UCSD-AML1 (cell line): Measurements from ENCODE around the gene AUTS2.

ENCODE experiments used
- DNase-seq: peaks from one replicate; lab custom pipeline; 2025; ENCODE audit not compliant: unreplicated experiment; lab: John Stamatoyannopoulos, UW

AUTS2 gene

DNA sequence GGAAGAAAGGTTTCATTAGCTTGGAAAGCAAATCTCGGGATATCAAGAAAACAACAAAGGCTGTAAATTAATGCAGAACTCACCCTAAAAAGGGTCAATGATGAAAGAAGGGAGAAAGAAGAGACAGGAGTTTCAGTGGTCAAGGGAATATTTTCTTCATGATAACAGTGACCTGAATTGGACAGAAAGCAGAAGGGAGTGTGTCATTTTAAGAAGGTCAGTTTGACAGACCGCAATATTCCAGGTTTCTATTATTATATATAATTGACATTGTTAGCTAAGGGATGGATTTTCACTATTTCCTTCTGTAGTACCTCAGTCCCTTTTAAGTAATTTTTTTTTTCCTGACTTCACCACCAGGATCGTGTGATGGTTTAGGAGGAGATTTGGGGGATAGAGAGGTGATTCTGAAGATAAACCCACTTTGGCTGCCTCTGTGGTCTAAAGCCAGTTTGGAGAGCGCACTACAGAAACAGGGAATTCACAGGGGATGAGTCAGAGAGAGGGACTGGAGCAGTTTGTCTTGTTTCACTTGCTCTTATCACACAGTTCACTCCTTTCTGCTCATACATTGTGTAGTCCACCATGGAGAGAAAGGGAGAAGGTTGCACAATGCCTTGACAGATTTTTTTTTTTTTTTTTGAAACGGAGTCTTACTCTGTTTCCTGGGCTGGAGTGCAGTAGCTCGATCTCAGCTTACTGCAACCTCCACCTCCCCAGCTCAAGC lies 417.9 kb downstream of the AUTS2 start:
- no peak for DNase-seq

DNA sequence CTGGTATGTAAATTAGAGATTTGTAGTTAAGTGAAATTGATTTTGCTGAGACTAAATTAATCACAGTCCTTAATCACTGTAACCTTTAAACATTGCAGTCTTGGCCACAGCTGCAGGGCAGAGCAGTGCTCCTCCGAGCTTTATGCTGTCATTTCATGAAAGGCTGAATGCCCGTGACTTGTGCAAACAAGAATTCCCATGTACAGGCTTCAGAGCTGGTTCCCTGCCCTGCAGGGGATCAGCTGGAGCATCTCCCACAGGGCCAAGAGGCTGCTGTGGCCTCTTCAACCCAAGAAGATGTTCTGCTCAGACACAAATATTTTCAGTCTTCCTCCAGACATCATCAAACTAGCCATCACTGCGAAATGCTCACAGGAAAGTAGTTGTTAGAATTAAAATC lies 419.1 kb downstream of the AUTS2 start:
- no peak for DNase-seq

DNA sequence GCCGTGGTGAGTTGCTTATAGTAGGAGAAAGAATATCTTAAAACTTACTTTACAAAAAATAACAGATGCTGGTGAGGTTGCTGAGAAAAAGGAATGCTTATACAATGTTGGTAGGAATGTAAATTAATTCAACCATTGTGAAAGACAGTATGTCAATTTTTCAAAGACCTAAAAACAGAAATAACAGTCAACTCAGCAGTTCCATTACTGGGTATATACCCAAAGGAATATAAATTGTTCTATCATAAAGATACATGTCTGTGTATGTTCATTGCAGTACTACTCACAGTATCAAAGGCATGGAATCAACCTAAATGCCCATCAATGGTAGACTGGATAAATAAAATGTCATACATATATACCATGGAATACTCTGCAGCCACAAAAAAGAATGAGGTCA lies 420.4 kb downstream of the AUTS2 start:
- no peak for DNase-seq

DNA sequence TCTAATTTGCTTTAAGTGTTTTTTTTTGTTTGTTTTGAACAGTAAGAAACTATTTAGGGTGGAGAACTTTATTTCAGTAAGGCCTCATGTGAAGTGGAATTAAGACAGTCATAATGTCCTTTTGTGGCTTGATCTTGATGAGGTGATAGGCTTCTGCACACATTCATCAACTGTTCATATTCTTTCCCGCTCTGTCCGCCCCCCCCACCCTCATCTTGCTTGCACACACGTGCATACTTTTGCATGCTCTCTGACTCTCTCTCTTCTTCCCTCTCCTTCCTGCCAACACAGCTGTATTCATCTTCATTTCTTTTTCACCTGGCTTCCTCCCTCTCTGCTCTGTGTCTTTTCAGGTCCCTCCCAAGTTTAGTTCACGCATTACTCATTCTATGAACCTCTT lies 429.6 kb downstream of the AUTS2 start:
- DNase-seq: no peak

DNA sequence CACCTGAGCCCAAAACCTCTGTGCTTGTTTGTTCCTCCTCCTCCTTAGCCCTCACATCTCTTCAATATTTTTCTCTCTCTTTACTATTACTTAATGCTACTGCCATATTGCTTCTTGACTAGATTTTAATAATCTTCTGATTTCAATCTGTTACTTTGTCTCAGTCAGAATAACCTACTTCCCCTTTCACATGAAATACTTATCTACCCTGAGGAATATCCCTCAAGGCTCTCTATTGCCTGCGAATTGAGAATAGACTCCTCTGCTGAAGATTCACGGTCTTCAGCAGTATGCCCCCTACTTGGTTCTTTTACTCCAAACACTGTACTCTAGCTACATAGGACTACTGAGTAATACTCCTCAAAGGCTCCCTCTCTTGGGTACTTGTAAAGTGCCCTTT lies 430.3 kb downstream of the AUTS2 start:
- no peak for DNase-seq

DNA sequence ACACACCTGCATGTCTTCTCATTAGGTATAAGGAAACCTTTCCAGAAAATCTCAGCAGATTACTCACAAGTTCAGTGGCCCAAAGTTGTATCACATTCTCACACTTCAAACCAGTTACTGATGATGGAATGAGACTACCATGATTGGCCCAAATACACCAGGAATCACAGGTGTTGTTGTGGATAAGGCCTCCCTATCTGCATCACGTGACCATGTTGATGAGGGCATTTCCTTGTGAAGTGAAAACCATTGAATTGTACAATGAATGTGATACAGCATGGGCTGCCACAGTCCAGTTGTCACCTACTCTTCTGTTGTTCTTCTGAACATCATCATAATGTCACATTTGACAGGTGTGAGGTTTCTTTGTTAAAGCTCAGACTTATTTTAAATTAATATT lies 431.7 kb downstream of the AUTS2 start:
- DNase-seq: no peak

DNA sequence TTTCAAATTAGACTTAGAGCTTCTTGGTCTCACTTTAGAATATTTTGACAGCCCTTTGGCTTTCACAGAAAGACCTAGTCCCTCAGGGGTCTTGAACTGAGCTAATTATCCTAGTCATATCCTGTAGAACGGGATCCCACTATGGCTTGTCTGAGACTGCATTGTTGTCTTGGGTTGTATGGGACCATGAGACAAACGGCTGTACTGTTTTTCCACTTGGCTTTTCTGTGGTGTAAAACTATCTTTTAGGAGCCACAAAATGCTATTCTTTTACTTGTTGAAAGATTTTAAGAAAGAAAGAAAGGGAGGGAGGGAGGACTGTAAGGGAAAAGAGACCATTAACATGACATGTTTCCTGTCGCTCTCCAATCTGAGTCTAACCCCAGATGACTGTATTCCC lies 432.5 kb downstream of the AUTS2 start:
- DNase-seq: no peak

DNA sequence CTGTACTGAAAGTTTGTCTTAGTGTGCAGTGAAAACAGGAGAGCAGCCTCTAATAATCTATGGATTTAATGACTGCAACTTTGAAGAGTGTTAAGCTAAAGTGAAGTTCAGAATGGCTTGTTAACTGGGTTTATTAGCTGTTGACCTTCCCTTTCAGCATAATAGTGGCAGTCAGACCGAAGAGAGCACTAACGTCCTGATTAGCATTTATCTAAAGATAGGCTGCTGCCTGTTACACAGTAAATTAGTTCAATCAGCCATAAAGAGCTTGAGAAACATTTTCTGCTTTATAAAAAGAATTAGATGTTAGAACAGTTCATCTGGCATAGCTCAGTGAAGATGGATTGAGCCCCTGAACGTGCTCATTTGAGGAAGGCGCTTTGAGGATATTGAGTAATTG lies 433.0 kb downstream of the AUTS2 start:
- no peak for DNase-seq

DNA sequence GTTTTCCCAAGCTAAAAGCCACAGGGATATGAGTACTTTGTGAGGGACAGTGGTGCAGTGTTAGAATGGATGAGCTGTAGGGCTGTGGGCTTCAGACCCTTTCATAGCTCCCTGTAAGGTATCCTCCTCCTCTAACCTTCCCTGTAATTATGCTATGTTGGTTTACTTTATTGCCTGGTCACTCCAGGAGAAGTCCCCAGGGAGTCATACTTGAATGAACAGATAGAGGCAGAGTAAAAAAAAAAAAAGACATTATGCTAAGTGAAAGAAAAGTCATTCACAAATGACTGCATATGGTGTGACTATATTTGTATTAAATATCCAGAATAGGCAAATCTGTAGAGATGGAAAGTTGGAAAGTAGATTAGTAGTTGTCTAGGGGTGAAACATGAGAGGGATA lies 434.4 kb downstream of the AUTS2 start:
- no peak for DNase-seq

DNA sequence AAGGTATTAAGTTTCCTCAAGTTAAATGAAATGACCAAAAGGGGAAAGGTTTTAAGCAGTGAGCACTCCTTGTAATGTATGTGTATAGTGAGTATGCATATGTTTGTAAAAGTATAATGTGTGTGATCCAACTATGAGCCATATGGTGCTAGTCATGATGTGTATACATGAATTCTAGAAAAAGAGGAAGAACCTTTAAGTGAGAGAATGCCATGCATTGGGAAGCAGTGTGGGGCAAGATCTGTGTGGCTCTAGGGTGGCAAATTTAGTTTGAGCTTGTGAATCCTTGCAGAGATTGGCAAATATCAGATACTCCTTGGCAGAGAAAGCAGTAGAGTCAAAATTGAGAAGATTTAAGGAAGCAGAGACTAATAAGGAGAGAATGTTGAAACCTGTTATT lies 435.0 kb downstream of the AUTS2 start:
- DNase-seq: no peak

DNA sequence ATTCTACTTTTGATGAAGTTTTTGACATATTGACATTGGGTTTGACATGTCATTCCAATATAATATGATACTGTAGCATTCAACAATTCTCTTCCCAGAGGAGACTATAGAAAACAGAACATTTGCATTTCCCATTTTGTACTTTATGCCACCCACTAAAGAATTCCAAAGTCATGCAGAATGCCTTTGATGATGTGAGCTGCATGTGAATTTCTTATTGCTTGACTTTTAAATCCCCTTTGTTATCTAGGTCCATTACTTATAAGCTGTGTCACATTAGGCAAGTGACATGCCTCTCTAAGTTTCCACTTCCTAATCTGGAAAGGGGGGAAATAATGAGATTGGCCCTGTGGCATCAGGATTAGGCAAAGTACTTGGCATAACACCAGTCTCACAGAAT lies 436.7 kb downstream of the AUTS2 start:
- DNase-seq: no peak

DNA sequence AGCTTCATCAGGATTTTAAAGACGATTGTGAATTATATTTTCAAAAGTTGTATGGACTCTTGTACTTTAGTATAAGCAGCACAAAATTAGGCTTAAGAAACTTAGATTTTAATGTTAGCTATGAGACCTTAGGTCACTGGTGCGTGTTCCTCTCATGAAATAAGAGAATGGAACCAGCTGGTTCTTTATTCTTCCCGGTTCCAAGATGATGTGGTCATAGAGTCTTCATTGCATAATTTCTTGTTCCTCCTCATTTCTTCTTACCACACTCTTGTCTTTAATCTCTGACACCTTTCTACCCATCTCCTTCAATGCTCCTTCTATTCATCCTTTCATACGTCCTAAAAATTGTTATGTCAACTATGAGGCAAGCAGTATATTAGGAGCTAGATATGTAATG lies 437.2 kb downstream of the AUTS2 start:
- DNase-seq: no peak

DNA sequence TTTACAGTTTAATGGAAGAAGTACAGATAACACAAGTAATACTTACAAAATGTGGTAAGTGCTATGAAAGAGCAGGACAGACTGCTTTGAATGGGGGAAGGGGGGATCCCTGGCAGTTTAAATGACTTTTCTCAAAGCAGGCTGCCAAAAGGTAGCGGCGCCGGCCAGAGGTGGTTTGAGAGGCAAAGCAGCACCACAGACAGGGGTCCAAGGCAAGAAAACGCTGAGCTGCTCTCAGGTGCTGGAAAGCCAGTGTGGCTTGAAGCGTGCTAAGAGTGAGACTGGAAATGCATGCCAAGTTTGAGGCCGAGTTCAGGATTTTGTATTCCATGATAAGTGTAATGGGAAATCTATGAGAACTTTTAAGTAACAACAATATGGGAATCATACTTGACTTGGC lies 437.7 kb downstream of the AUTS2 start:
- no peak for DNase-seq

DNA sequence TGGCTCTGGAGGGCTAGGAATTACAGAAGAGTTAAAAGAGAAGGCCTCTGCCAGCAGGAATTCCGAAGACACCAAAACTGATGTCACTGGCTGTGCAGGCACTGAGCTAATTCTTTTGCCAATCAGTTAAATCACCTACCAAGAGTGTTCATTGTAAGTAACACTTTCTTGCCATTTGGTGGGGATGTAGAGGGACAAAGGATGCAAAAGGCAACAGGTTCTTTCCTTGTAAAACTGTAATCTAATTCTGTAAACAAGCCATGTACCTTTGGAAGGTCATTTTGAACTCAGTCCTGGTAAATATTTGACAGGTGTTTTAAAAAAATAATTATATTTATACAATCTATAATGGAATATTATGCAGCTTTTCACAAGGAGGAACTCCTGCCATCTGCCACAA lies 438.4 kb downstream of the AUTS2 start:
- no peak for DNase-seq

DNA sequence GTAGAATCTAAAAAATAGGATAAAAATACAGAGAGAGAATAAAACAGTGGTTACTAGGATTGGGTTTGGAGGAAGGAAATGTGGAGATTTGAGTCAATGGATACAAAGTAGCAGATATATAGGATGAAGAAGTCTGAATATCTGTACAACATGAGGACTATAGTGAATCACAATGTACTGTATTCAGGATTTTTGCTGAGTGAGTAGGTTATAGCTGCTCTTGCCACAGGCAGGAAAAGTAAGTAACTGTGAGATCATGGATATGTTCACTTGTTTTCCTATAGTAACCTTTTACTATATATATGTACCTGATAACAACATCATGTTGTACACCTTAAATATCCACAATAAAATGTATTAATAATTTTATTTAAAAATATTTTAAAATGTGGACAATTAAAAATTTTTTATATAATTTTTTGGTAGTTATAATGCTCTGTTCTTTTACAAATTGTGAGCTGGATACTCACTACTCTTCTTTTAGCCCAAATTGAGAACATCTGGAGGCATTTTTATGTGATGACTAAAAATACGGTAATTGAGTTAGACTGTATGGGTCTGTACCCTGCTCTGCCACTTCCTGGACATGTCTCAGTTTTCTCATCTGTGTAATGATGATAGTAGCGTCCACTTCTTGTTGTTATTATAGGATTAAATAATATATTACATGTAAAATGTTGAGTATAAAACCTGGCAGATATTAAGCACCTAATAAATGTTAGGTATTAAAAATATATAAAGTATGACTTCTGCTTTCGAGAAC lies 439.1 kb downstream of the AUTS2 start:
- DNase-seq: no peak

DNA sequence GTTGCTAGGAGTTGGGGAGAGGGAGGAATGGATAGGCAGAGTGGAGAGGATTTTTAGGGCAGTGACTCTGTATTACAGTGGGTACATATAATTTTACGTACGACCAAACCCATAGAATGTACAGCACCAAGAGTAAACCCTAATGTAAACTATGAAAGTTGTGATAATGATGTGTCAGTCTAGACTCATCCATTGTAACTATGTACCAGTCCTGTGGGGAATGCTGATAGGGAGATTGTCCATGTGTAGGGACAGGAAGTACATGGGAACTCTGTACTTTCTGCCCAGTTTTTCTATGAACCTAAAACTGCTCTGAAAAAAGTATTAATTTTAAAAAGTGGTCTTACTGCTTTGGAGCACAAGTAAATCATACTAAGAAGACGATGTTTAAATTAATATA lies 441.8 kb downstream of the AUTS2 start:
- no peak for DNase-seq

DNA sequence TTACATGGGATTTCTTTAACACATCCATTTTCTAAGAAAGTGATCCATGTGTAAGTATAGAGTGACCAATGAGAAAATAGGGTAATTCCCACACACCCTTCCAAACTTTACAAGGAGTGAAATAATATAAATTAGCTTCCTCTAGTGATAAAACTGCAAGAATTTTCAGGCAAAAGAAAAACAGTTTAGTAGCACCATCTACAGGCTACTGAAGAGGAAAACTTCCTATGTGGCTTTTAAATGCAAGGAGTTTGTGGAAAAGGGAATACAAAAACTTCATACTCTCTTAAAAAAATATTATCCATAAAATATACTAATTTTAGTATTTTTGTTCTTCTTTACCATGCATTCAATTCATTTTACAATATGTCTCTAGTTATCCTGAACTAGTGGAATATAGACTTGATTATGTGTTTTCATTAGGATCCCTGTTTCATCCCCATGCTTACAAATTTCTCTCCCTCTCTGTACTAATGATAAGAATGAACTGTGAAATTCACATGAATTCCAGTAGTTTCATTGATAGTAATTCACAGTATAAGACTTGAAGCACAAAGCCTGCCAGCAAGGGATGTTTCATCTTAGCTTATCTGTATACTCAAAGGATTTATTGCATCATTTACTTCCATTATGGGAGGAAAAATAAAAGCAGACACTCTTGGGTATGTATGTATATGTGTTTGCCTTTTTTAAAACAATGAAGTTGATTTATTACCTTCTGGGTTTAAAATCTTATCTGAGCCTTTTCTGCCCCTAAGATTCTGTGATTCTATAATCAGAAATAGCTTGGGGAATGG lies 442.9 kb downstream of the AUTS2 start:
- no peak for DNase-seq

DNA sequence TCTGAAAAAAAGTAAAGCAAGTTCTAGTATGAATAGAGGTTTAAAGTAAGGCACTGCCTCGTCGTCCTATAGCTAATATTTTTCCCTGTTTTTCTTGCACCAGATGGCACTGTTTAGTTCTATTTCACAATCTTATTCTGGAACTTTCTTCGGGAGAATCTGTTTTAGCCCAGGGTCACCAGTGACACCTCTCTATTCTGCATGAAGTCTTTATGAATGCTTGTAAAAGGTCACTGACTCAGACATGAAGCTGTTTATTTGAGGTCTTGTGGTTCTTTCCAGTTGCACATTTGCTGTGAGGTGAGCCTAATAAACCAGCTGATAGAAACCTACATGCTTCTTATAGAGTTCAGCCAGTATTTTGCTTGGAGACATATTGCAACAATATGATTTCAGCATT lies 444.3 kb downstream of the AUTS2 start:
- no peak for DNase-seq

DNA sequence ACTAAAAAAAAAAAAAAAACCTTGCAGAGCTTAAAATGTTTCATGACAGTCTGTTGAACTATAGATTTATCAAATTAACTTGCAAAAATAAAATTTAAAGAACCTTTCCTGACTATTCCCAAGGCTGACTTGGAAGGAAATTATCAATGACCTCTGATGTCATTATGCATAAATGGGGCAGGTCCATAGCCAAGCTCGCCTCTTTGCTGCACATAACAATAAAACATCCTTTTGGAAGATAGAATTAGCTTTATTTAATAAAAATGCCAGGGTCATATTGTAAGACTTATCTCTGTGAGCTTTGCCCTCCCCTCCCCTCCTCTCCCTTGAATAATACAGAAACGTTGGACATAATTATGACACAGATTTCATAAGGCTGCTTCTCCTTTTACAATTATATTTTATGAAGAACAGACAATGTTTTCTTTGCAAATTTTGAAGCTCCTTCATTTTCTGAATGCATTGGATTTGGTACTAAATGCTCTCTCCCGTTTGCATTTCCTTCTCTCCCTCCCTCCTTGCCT lies 444.8 kb downstream of the AUTS2 start:
- no peak for DNase-seq

DNA sequence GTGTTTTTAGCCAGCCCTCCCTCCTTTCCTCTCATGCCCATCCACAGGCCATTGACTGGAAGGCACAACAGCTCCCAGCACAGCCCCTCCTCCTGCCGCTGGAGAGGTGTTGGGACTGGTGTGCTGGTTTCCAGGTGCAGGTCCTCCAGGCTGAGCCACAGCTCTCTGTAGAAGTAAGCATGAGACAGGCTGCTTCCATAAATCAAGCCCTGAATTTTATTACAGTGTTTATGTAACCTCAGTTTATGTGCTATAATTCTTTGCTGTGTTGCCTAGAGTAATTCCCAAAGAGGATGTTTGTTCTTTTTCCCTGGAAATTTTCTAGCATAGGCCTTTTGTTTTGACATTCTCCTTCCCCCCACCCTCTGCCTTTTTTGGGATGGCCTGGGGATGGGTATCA lies 445.8 kb downstream of the AUTS2 start:
- no peak for DNase-seq

DNA sequence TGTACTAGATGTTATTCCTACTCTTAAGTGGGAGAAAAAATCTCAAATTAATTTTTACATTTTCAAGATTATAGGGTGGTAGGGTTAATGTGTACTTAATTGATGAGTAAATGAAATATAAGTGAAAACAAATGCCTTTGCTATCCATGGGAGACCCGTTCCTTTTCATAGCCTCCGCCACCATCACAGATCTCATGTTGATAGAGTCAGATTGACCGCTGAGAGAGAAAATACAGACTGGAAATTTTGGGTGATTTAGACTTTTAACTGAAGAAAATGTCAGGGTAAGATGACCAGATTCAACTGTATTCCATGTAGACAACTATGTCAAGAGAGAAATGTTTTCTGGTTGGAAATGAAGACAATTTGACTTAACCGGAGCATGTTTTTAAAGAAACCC lies 446.2 kb downstream of the AUTS2 start:
- DNase-seq: no peak

DNA sequence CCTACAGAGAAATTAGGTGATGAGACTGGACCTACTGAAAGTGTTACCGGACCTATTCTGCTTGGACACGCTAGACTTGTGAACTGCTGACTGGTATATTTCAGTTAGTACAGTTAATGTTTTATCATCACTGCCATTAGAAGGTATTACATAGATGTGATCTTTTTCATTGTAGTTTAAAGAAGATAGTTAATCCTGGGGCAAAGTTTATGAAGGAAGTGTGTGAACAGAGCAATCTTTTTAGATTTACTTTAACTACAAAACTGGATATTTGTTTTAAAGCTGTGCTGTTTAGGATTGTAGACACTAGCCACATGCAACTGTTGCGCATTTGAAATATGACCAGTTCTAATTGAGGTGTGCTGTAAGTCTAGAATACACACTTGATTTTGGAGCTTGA lies 446.7 kb downstream of the AUTS2 start:
- no peak for DNase-seq
